Upper lobe of left lung (tissue), 6 donors: Measurements from ENCODE around the gene FKBP2. TPM values are rescaled to one million over a fixed set of nuclear protein-coding genes. Genes with fewer than 3 reads are reported as not detected.
A peak's percentile ranks its signal among the peaks of the same experiment; 100 is the strongest.

Experiments
- ATAC-seq, 2 donors: fragments of 200-7000 bp; cut with Tn5 transposase; one replicate each; pipeline ENCODE4 v1.9.1; 2022; ENCODE audit warnings: mild to moderate bottlenecking in 2 of 2, moderate library complexity in 2 of 2; ENCODE audit not compliant: low FRiP score in 2 of 2
- DNase-seq, 2 donors: peaks; one replicate each; pipeline ENCODE4 v3.0.0-alpha.2; 2019 to 2020
- H3K27ac ChIP-seq, 4 donors: fragments of 200-600 bp; sonication (generic); one replicate each; pipeline ENCODE4 v1.5.1; 2016 to 2019
- H3K27me3 ChIP-seq, 4 donors: fragments of 200-600 bp; sonication (generic); one replicate each; pipeline ENCODE4 v1.5.1; 2017 to 2019
- H3K36me3 ChIP-seq, 4 donors: fragments of 200-600 bp; sonication (generic); one replicate each; pipeline ENCODE4 v1.5.1; 2016 to 2019
- H3K4me1 ChIP-seq, 4 donors: fragments of 200-600 bp; sonication (generic); one replicate each; pipeline ENCODE4 v1.5.1; 2018 to 2019
- H3K4me3 ChIP-seq, 4 donors: fragments of 200-600 bp; sonication (generic); one replicate each; pipeline ENCODE4 v1.5.1; 2017 to 2019; ENCODE audit warnings: mild to moderate bottlenecking in 2 of 4, moderate library complexity in 1 of 4
- H3K9me3 ChIP-seq, 4 donors: fragments of 200-600 bp; sonication (generic); one replicate each; pipeline ENCODE4 v1.5.1; 2018 to 2019
- CTCF ChIP-seq, 6 experiments: fragments of 450-650 bp in 4 of 6; fragments of 200-600 bp in 2 of 6; sonication (generic) in 2 of 6; IDR thresholded peaks; one replicate each; pipeline ENCODE4 v1.5.1; 2016 to 2019; ENCODE audit warnings: antibody characterized with exemption in 6 of 6
- EP300 ChIP-seq, 4 donors: sonication (generic); formaldehyde crosslinking; IDR thresholded peaks; one replicate each; pipeline ENCODE4 v1.5.1; 2017; ENCODE audit warnings: antibody characterized with exemption in 4 of 4, control low read depth in 2 of 4
- POLR2A ChIP-seq, 4 donors: fragments of 450-650 bp; IDR thresholded peaks; one replicate each; pipeline ENCODE4 v1.5.1; 2016 to 2017; ENCODE audit warnings: antibody characterized with exemption in 4 of 4, mild to moderate bottlenecking in 2 of 4
- POLR2AphosphoS5 ChIP-seq, 2 donors: sonication (generic); formaldehyde crosslinking; IDR thresholded peaks; one replicate each; pipeline ENCODE4 v1.5.1; 2017; ENCODE audit warnings: antibody characterized with exemption in 2 of 2
- WGBS, 2 donors: methylation state at CpG; one replicate each; pipeline ENCODE4 v1.1.5; 2017 to 2018; 5-methylcytosine and 5-hydroxymethylcytosine counted together
- total RNA-seq, 6 donors: library from RNA; depleted of rRNA in 4 of 6; stranded (reverse); fragments of >200 nt in 4 of 6; gene quantifications; one replicate each; pipeline versions ENCODE4 v1.1.0 to v1.2.1, GENCODE V29; 2016 to 2021
- donor health status: DM: no; HTN: no; CAD: no; lungs with moderate emphysema.
- donor health status: DM: no; HTN: yes; CAD: no; lungs with severe emphysema.

Gene FKBP2
- total RNA-seq, 6 donors from 2014 or later, result 40.9 to 132 (median 63.1) TPM

DNA sequence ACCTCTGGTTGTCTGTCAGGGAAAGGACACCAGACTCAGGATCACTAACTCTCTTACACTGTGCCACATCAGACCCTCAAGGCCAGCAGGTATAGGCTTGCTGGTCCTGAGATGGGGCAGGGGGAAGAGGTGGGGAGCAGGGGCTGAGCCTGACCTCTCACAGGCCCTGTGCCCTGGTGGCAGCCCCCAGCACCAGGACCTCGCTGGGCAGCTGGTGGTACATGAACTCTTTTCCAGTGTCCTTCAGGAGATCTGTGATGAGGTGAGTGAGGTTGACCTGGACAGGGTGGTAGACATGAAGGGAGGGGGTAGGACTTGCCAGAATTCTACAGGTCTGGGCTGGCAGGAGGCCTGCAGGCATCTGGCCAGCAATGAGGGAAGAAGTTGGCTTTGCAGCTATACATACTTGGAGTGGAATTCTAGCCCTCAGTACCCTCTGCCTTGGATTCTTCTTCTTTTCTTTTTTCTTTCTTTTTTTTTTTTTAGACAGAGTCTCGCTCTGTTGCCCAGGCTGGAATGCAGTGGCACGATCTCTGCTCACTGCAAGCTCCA is 13.4 kb upstream of the FKBP2 start:
- ATAC-seq (no peak), DNase-seq (peak in 1 of 2 donors; percentile 29)
- 68 to 92% methylated on average over 3 of the region's 3 CpGs for WGBS, 2 donors
- H3K27me3 ChIP-seq, result no peaks in the 10 kb centered on the region
- peaks cover 0 to 14% (median 9%) of the 10 kb centered on the region in 4 donors for H3K36me3 ChIP-seq
- no peaks in the 10 kb centered on the region for H3K9me3 ChIP-seq
- TF ChIP-seq EP300 (IDR thresholded peaks at IDR 0.05), result no peak
- no peak for TF ChIP-seq POLR2A (IDR thresholded peaks at IDR 0.05)
- TF ChIP-seq POLR2AphosphoS5 (IDR thresholded peaks at IDR 0.05), result no peak
- TF ChIP-seq CTCF (IDR thresholded peaks at IDR 0.05), result no peak
- peak overlapping the region; percentile 83 to 96 (median 92) for H3K27ac ChIP-seq
- H3K4me3 ChIP-seq, result peak overlapping the region in 3 of 4 donors; percentile 62 to 76 (median 72)
- H3K4me1 ChIP-seq, result peaks cover 44 to 61% (median 49%) of the 10 kb centered on the region in 4 donors

GRCh38 chr11:64229090-64229743 is 11.7 kb upstream of the FKBP2 start:
- TF ChIP-seq CTCF (IDR thresholded peaks at IDR 0.05) (no peak), POLR2AphosphoS5 (IDR thresholded peaks at IDR 0.05) (no peak), POLR2A (IDR thresholded peaks at IDR 0.05) (no peak), EP300 (IDR thresholded peaks at IDR 0.05) (no peak)
- DNase-seq (peak in 1 of 2 donors; percentile 36), ATAC-seq (no peak)
- no peak overlapping the region for H3K4me3 ChIP-seq
- peak overlapping the region; percentile 87 to 96 (median 90) for H3K27ac ChIP-seq
- H3K27me3 ChIP-seq, result no peaks in the 10 kb centered on the region
- peaks cover 55 to 78% (median 61%) of the 10 kb centered on the region in 4 donors for H3K4me1 ChIP-seq
- 88 to 97% methylated on average over 10 to 11 of the region's 12 CpGs for WGBS, 2 donors
- no peaks in the 10 kb centered on the region for H3K9me3 ChIP-seq
- H3K36me3 ChIP-seq, result peaks cover 0 to under 1% (median 0%) of the 10 kb centered on the region in 4 donors

DNA sequence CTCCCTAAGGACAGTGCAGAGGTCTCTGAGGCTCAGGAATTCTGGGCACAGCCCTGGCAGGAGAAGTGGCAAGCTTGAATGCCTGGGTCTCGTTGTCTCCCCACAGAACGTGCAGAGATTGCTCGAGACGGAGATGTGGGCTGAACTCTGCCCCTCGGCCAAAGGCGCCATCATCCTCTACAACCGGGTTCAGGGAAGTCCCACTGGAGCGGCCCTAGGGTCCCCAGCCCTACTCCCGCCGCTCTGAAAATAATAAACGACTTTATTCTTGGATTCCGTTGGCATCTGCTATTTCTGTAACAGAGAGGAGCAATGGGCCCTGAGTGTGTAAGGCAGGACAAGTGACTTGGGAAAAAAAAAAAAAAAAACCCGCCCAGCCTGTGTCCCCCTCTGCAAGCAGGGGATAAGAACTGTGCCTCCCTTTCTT is 11.1 kb upstream of the FKBP2 start:
- ATAC-seq (no peak), DNase-seq (no peak)
- peak overlapping the region; percentile 87 to 96 (median 90) for H3K27ac ChIP-seq
- H3K36me3 ChIP-seq, result no peaks in the 10 kb centered on the region
- peaks cover 53 to 73% (median 60%) of the 10 kb centered on the region in 4 donors for H3K4me1 ChIP-seq
- no peaks in the 10 kb centered on the region for H3K27me3 ChIP-seq
- peak overlapping the region; percentile 4 to 93 (median 72) for H3K4me3 ChIP-seq
- no peaks in the 10 kb centered on the region for H3K9me3 ChIP-seq
- 27 to 48% methylated on average over 7 to 13 of the region's 13 CpGs for WGBS, 2 donors
- TF ChIP-seq EP300 (IDR thresholded peaks at IDR 0.05) (no peak), CTCF (IDR thresholded peaks at IDR 0.05) (no peak), POLR2A (IDR thresholded peaks at IDR 0.05) (no peak), POLR2AphosphoS5 (IDR thresholded peaks at IDR 0.05) (no peak)

DNA sequence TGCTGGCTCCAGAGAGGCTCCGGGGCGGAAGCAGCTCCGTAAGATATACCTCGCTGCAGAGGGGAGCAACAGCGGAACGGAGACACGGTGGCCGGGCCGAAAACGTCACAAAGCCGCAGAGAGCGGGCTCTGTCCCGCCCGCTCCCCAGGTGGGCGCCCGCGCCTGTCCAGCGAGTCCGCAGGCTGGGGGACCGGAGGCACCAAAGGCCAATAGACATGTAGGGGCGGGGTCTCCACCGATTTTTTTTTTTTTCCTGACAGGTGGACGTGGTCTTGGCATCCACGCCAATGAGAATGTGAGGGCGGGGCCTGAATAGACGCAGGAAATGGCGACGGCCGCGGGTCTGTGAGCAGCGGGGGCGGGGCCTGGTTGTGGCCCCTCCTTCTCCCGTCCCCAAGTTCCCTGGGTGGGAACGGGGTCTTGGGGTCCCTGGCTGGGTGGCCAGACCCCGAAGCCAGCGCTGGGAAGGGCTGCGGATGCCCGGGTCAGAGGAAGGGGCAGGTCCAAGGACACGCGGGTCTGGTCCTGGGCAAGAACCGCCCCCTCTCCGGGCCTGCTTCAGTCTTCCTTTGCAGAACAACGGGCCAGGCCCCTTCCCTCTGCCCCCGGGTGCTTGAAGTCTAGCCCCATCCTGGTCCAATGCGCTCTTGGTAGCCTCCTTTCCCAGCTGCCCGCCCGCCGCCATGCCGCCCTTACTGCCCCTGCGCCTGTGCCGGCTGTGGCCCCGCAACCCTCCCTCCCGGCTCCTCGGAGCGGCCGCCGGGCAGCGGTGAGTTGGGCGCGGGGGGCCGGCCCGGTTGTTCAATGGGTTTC is 10.5 kb upstream of the FKBP2 start, which contains the start of gene DNAJC4:
TSS of gene DNAJC4 (plus strand) at position 378 of the 814 bp plus-strand sequence. CDS start at position 685, 307 bp downstream.
- peak within 1 kb of the TSS; percentile 87 to 96 (median 90) for H3K27ac ChIP-seq
- DNase-seq, result peak; percentile 94 to 98
- peaks cover 52 to 73% (median 60%) of the 10 kb centered on the region in 4 donors for H3K4me1 ChIP-seq
- H3K27me3 ChIP-seq, result no peaks in the 10 kb centered on the region
- 1% methylated on average over 27 to 62 of the region's 62 CpGs for WGBS, 2 donors
- peak; percentile 78 to 80 for ATAC-seq
- H3K36me3 ChIP-seq, result no peaks in the 10 kb centered on the region
- TF ChIP-seq CTCF (IDR thresholded peaks at IDR 0.05) (peak in 1 of 6 experiments; percentile 4), POLR2AphosphoS5 (IDR thresholded peaks at IDR 0.05) (peak; percentile 41 to 61), EP300 (IDR thresholded peaks at IDR 0.05) (no peak), POLR2A (IDR thresholded peaks at IDR 0.05) (peak in 2 of 4 donors; percentile 49 to 63)
- peak within 1 kb of the TSS; percentile 31 to 93 (median 72) for H3K4me3 ChIP-seq
- no peaks in the 10 kb centered on the region for H3K9me3 ChIP-seq
